Panc1 (cell line): ENCODE data around the gene ACYP2. TPM values are rescaled to one million over a fixed set of nuclear protein-coding genes. Genes with fewer than 3 reads are reported as not detected.

ENCODE experiments used
- ATAC-seq: fragments of 200-7000 bp; cut with Tn5 transposase; 2 replicates; pipeline ENCODE4 v1.9.1; 2020; ENCODE audit warnings: mild to moderate bottlenecking, moderate library complexity
- BruUV-seq: library from RNA; stranded (reverse); fragments of 400-500 nt; replicated peaks from 2 replicates; lab custom pipeline; 2021; lab: Mats Ljungman, UMichigan
- CTCF ChIA-PET: fragments of 300-600 bp; sonication (Branson Sonifier 250); formaldehyde crosslinking; loops from one replicate; lab custom pipeline; 2022; ENCODE audit warnings: antibody characterized with exemption; lab: Charles Lee
- POLR2A ChIA-PET: fragments of 300-600 bp; sonication (Branson Sonifier 250); formaldehyde crosslinking; loops from one replicate; lab custom pipeline; 2022; ENCODE audit warnings: antibody characterized with exemption; lab: Charles Lee
- DNase-seq: peaks from one replicate; pipeline ENCODE4 v3.0.0-alpha.2; 2010; ENCODE audit warnings: low read depth, low spot score
- H3K27ac ChIP-seq: 2 replicates; pipeline ENCODE4 v1.5.1; 2011; ENCODE audit warnings: mild to moderate bottlenecking, low read length, inconsistent platforms
- H3K27me3 ChIP-seq: fragments of 200-500 bp; sonication (Bioruptor generic); 2 replicates; pipeline ENCODE4 v1.6.0; 2014; ENCODE audit warnings: low read length, inconsistent platforms; ENCODE audit not compliant: control insufficient read depth, insufficient read depth
- H3K36me3 ChIP-seq: fragments of 200-500 bp; sonication (Bioruptor generic); 2 replicates; pipeline ENCODE4 v1.5.1; 2014; ENCODE audit warnings: inconsistent platforms, mild to moderate bottlenecking, low read length, moderate library complexity; ENCODE audit not compliant: control insufficient read depth, insufficient read depth
- H3K4me1 ChIP-seq: 2 replicates; pipeline ENCODE4 v1.5.1; 2011; ENCODE audit warnings: inconsistent platforms, mild to moderate bottlenecking, low read length, moderate library complexity; ENCODE audit not compliant: control insufficient read depth, insufficient read depth
- H3K4me3 ChIP-seq, 2 experiments: 2 replicates each; pipeline ENCODE4 v1.5.1; 2011 to 2012; ENCODE audit warnings: low read depth in 2 of 2, low read length in 2 of 2, mild to moderate bottlenecking in 2 of 2, inconsistent platforms in 1 of 2, moderate library complexity in 1 of 2
- H3K9me3 ChIP-seq: fragments of 200-500 bp; sonication (Bioruptor generic); 2 replicates; pipeline ENCODE4 v1.5.1; 2014; ENCODE audit warnings: low read depth, mild to moderate bottlenecking, inconsistent platforms, low read length, moderate library complexity; ENCODE audit not compliant: control insufficient read depth, insufficient read depth
- CTCF ChIP-seq: fragments of 450-650 bp; IDR thresholded peaks from 2 replicates; pipeline ENCODE4 v1.5.1; 2017; ENCODE audit warnings: mild to moderate bottlenecking
- POLR2AphosphoS5 ChIP-seq: IDR thresholded peaks from 2 replicates; pipeline ENCODE4 v1.6.1; 2012; ENCODE audit warnings: mild to moderate bottlenecking, low read depth, low read length, moderate library complexity
- REST ChIP-seq, 2 experiments: IDR thresholded peaks; 2 replicates each; pipeline ENCODE4 v1.6.1; 2011 to 2012; ENCODE audit warnings: low read depth in 2 of 2, control low read depth in 1 of 2, low read length in 1 of 2, mild to moderate bottlenecking in 1 of 2, moderate library complexity in 1 of 2; ENCODE audit not compliant: insufficient read depth in 1 of 2
- SIN3A ChIP-seq: IDR thresholded peaks from 2 replicates; pipeline ENCODE4 v1.6.1; 2012; ENCODE audit warnings: low read depth, mild to moderate bottlenecking, low read length, moderate library complexity, borderline replicate concordance; ENCODE audit not compliant: insufficient read depth
- TCF7L2 ChIP-seq: IDR thresholded peaks from 2 replicates; pipeline ENCODE4 v1.6.1; 2011; ENCODE audit warnings: mild to moderate bottlenecking, low read depth, low read length, inconsistent platforms
- in situ Hi-C: cut with HindIII; loops from 2 replicates; pipeline ENCODE4 v1.10.0; 2016; ENCODE audit warnings: low sequenced_read_pairs, low pct_unique_long_range_greater_than_20kb
- intact Hi-C: fragments of 100-400 bp; cut with micrococcal nuclease; formaldehyde crosslinking; loops from one replicate; pipeline ENCODE4 v1.10.0; 2022; ENCODE audit not compliant: unreplicated experiment
- total RNA-seq: library from RNA; stranded (reverse); gene quantifications from one replicate; pipeline ENCODE4 v1.2.1, GENCODE V29; 2021; ENCODE audit not compliant: unreplicated experiment

Gene ACYP2
- total RNA-seq, 1 experiment from 2014 or later = 11.5 TPM

- intact Hi-C loops = no loop called here
- H3K27ac ChIP-seq = no peak overlapping the region
- CTCF ChIA-PET = no interaction called here
These were observed 172.1 kb downstream of the ACYP2 start for GRCh38 chr2:54287532-54287931.

GRCh38 chr2:54289917-54290316, 174.5 kb downstream of the ACYP2 start:
- ATAC-seq (no peak), DNase-seq (no peak)
- CTCF ChIA-PET = no interaction called here
- POLR2A ChIA-PET = no interaction called here
- H3K27ac ChIP-seq = no peak overlapping the region
- peaks cover 2% of the 10 kb centered on the region; the same call in 1 of the 2 replicates for H3K27me3 ChIP-seq
- H3K36me3 ChIP-seq = no peaks in the 10 kb centered on the region
- no peak overlapping the region for H3K4me3 ChIP-seq
- H3K9me3 ChIP-seq = no peaks in the 10 kb centered on the region
- intact Hi-C loops (no loop called here), in situ Hi-C loops (no loop called here)
- no peaks in the 10 kb centered on the region for H3K4me1 ChIP-seq
- TF ChIP-seq CTCF (no peak), SIN3A (no peak), TCF7L2 (no peak), POLR2AphosphoS5 (no peak), REST (IDR thresholded peaks at IDR 0.05; ENCODE audit: insufficient read depth in 1 of 2, low read depth in 2 of 2, low read length in 1 of 2) (no peak)
- no TSS peak for BruUV-seq

More at GRCh38 chr2:54287532-54287931, 172.1 kb downstream of the ACYP2 start:
- ATAC-seq = no peak
- H3K9me3 ChIP-seq = no peaks in the 10 kb centered on the region
- no peak for DNase-seq
- no peaks in the 10 kb centered on the region for H3K4me1 ChIP-seq
- POLR2A ChIA-PET = no interaction called here
- in situ Hi-C loops = no loop called here
- TF ChIP-seq POLR2AphosphoS5 (no peak), SIN3A (no peak), TCF7L2 (no peak), CTCF (no peak)
- no TSS peak for BruUV-seq
- peaks cover 2% of the 10 kb centered on the region; the same call in 1 of the 2 replicates for H3K27me3 ChIP-seq
- no peaks in the 10 kb centered on the region for H3K36me3 ChIP-seq
- no peak overlapping the region for H3K4me3 ChIP-seq
